ENCODE measurements around the gene RAD21L1. TPM values are rescaled to one million over a fixed set of nuclear protein-coding genes. Genes with fewer than 3 reads are reported as not detected.

RAD21L1 gene
- polyA plus RNA-seq, 3 donors = not detected

- no peaks in the 10 kb centered on the region for H3K36me3 Mint-ChIP-seq
- no peaks in the 10 kb centered on the region for H3K79me2 ChIP-seq (ENCODE audit: insufficient read depth, low read length)
- H3K27ac ChIP-seq (ENCODE audit: low read depth in 1 of 2, low read length in 2 of 2) = no peak overlapping the region
- no peak overlapping the region for H3K4me3 Mint-ChIP-seq
- no peaks in the 10 kb centered on the region for H4K20me1 ChIP-seq (ENCODE audit: insufficient read depth, low read length)
- H3K4me1 ChIP-seq (ENCODE audit: control insufficient read depth in 1 of 2, insufficient read depth in 2 of 2, low read length in 2 of 2) = no peaks in the 10 kb centered on the region
- no peak overlapping the region for H3K4me2 ChIP-seq (replicated peaks; ENCODE audit: extremely low read depth, low read length, poor library complexity, severe bottlenecking)
- H3K27ac Mint-ChIP-seq = no peak overlapping the region
- intact Hi-C loops (cut with micrococcal nuclease) = no loop called here
- H3K36me3 ChIP-seq (replicated peaks in 1 of 2; ENCODE audit: control insufficient read depth in 1 of 2, insufficient read depth in 2 of 2, low read length in 2 of 2) = no peaks in the 10 kb centered on the region
- H3K9ac ChIP-seq (ENCODE audit: insufficient read depth, low read length, poor library complexity, severe bottlenecking) = no peak overlapping the region
- H3K9me3 Mint-ChIP-seq = no peaks in the 10 kb centered on the region
- H3K4me1 Mint-ChIP-seq = peaks cover 3% of the 10 kb centered on the region
- H3K27me3 Mint-ChIP-seq (ENCODE audit: low read depth in 3 of 3) = peaks cover 12 to 28% (median 12%) of the 10 kb centered on the region in 3 donors
- no peak for DNase-seq
- no peaks in the 10 kb centered on the region for H3K9me3 ChIP-seq (replicated peaks in 1 of 2; ENCODE audit: control insufficient read depth in 1 of 2, insufficient read depth in 1 of 2, low read length in 2 of 2)
- H3K4me3 ChIP-seq (replicated peaks in 1 of 3; ENCODE audit: low read depth in 2 of 3, low read length in 3 of 3) = no peak overlapping the region
- peaks cover 9 to 17% of the 10 kb centered on the region in 2 donors for H3K27me3 ChIP-seq (ENCODE audit: control insufficient read depth in 2 of 2, insufficient read depth in 2 of 2, low read length in 2 of 2)
- no peak for TF ChIP-seq CTCF (IDR thresholded peaks at IDR 0.05)
- no peak overlapping the region for H2AFZ ChIP-seq (ENCODE audit: insufficient read depth, low read depth, low read length, poor library complexity, severe bottlenecking)
Measured at GRCh38 chr20:1241456-1241855, 15.6 kb downstream of the RAD21L1 start.

GRCh38 chr20:1242099-1242498 lies 16.3 kb downstream of the RAD21L1 start:
- H3K4me1 ChIP-seq (ENCODE audit: control insufficient read depth in 1 of 2, insufficient read depth in 2 of 2, low read length in 2 of 2) = no peaks in the 10 kb centered on the region
- Mint-ChIP-seq H3K27me3 (ENCODE audit: low read depth in 3 of 3) (peaks cover 12 to 25% (median 12%) of the 10 kb centered on the region in 3 donors), H3K4me1 (peaks cover 3% of the 10 kb centered on the region), H3K4me3 (no peak overlapping the region), H3K9me3 (no peaks in the 10 kb centered on the region), H3K27ac (no peak overlapping the region), H3K36me3 (no peaks in the 10 kb centered on the region)
- H3K27me3 ChIP-seq (ENCODE audit: control insufficient read depth in 2 of 2, insufficient read depth in 2 of 2, low read length in 2 of 2) = peaks cover 8 to 16% of the 10 kb centered on the region in 2 donors
- no peak overlapping the region for H2AFZ ChIP-seq (ENCODE audit: insufficient read depth, low read depth, low read length, poor library complexity, severe bottlenecking)
- H3K36me3 ChIP-seq (replicated peaks in 1 of 2; ENCODE audit: control insufficient read depth in 1 of 2, insufficient read depth in 2 of 2, low read length in 2 of 2) = no peaks in the 10 kb centered on the region
- intact Hi-C loops (cut with micrococcal nuclease) = no loop called here
- no peaks in the 10 kb centered on the region for H4K20me1 ChIP-seq (ENCODE audit: insufficient read depth, low read length)
- H3K9me3 ChIP-seq (replicated peaks in 1 of 2; ENCODE audit: control insufficient read depth in 1 of 2, insufficient read depth in 1 of 2, low read length in 2 of 2) = no peaks in the 10 kb centered on the region
- TF ChIP-seq CTCF (IDR thresholded peaks at IDR 0.05) = no peak
- no peak overlapping the region for H3K4me3 ChIP-seq (replicated peaks in 1 of 3; ENCODE audit: low read depth in 2 of 3, low read length in 3 of 3)
- no CpG with 5 or more reads among the region's 3 CpGs for WGBS (ENCODE audit: insufficient coverage)
- no peak for DNase-seq
- H3K9ac ChIP-seq (ENCODE audit: insufficient read depth, low read length, poor library complexity, severe bottlenecking) = no peak overlapping the region
- H3K4me2 ChIP-seq (replicated peaks; ENCODE audit: extremely low read depth, low read length, poor library complexity, severe bottlenecking) = no peak overlapping the region
- H3K79me2 ChIP-seq (ENCODE audit: insufficient read depth, low read length) = no peaks in the 10 kb centered on the region
- H3K27ac ChIP-seq (ENCODE audit: low read depth in 1 of 2, low read length in 2 of 2) = no peak overlapping the region
